Caco-2 (cell line): ENCODE data around the gene C5. TPM values are rescaled to one million over a fixed set of nuclear protein-coding genes. Genes with fewer than 3 reads are reported as not detected.

ENCODE experiments used
- BruUV-seq: library from RNA; stranded (reverse); fragments of 400-500 nt; replicated peaks from 2 replicates; lab custom pipeline; 2021; lab: Mats Ljungman, UMichigan
- CTCF ChIA-PET: fragments of 300-600 bp; sonication (Branson Sonifier 250); formaldehyde crosslinking; loops from one replicate; lab custom pipeline; 2022; ENCODE audit warnings: antibody characterized with exemption; lab: Charles Lee
- POLR2A ChIA-PET: fragments of 300-600 bp; sonication (Branson Sonifier 250); formaldehyde crosslinking; loops from one replicate; lab custom pipeline; 2022; ENCODE audit warnings: antibody characterized with exemption; lab: Charles Lee
- DNase-seq, 2 experiments: peaks; one replicate each; pipeline versions ENCODE4 v3.0.0 to v3.0.0-alpha.2; 2020 to 2022
- H3K27me3 ChIP-seq: replicated peaks from 2 replicates; pipeline ENCODE4 v1.6.0; 2011; ENCODE audit warnings: low read length; ENCODE audit not compliant: control insufficient read depth, insufficient read depth
- H3K36me3 ChIP-seq: 2 replicates; pipeline ENCODE4 v1.5.1; 2011; ENCODE audit warnings: low read length; ENCODE audit not compliant: control insufficient read depth, insufficient read depth
- H3K4me1 ChIP-seq: fragments of 250-450 bp; sonication (Bioruptor Pico); 2 replicates; pipeline ENCODE4 v1.5.1; 2020; ENCODE audit warnings: mild to moderate bottlenecking
- H3K4me3 ChIP-seq: 2 replicates; pipeline ENCODE4 v1.5.1; 2011; ENCODE audit warnings: low read depth, mild to moderate bottlenecking, control low read depth, low read length
- H3K9me3 ChIP-seq: fragments of 250-450 bp; sonication (Bioruptor Pico); 2 replicates; pipeline ENCODE4 v1.5.1; 2020; ENCODE audit warnings: mild to moderate bottlenecking, moderate library complexity
- H3K27ac Mint-ChIP-seq: one replicate; pipeline ENCODE4 v1.8.0; 2022; ENCODE audit warnings: mixed read lengths; ENCODE audit not compliant: unreplicated experiment
- H3K27me3 Mint-ChIP-seq: one replicate; pipeline ENCODE4 v1.8.0; 2022; ENCODE audit warnings: mixed read lengths; ENCODE audit not compliant: insufficient read depth, unreplicated experiment
- H3K36me3 Mint-ChIP-seq: one replicate; pipeline ENCODE4 v1.8.0; 2022; ENCODE audit warnings: mild to moderate bottlenecking, mixed read lengths; ENCODE audit not compliant: insufficient read depth, unreplicated experiment
- H3K4me1 Mint-ChIP-seq: one replicate; pipeline ENCODE4 v1.8.0; 2022; ENCODE audit warnings: low read depth, mixed read lengths; ENCODE audit not compliant: unreplicated experiment
- H3K4me3 Mint-ChIP-seq: one replicate; pipeline ENCODE4 v1.8.0; 2022; ENCODE audit warnings: mild to moderate bottlenecking, moderate library complexity, mixed read lengths; ENCODE audit not compliant: unreplicated experiment
- H3K9me3 Mint-ChIP-seq: one replicate; pipeline ENCODE4 v1.8.0; 2022; ENCODE audit warnings: mixed read lengths; ENCODE audit not compliant: unreplicated experiment
- intact Hi-C: fragments of 100-400 bp; cut with micrococcal nuclease; formaldehyde crosslinking; loops from one replicate; pipeline ENCODE4 v1.10.0; 2022; ENCODE audit not compliant: unreplicated experiment
- total RNA-seq: library from RNA; stranded (reverse); gene quantifications from 2 replicates; pipeline ENCODE4 v1.2.3, GENCODE V29; 2022
- TF ChIP-seq, protein P1 (sequence below), 2 experiments: fragments of 200-600 bp in 1 of 2; IDR thresholded peaks; 1 replicate in 1 of 2; 2 replicates in 1 of 2; pipeline versions ENCODE4 v1.5.1 to v1.8.0; 2011 to 2022; ENCODE audit warnings: antibody characterized with exemption in 1 of 2, control low read depth in 1 of 2, inconsistent platforms in 1 of 2, low read depth in 1 of 2, low read length in 1 of 2, mild to moderate bottlenecking in 1 of 2, moderate library complexity in 1 of 2; ENCODE audit not compliant: insufficient read depth in 1 of 2, severe bottlenecking in 1 of 2, unreplicated experiment in 1 of 2

C5 gene
- total RNA-seq, 1 experiment from 2014 or later, result 14.9 TPM

GRCh38 chr9:120998111-120998510, 52.0 kb downstream of the C5 start:
- H3K36me3 Mint-ChIP-seq, result peaks cover 6% of the 10 kb centered on the region
- no peaks in the 10 kb centered on the region for H3K9me3 Mint-ChIP-seq
- H3K27me3 ChIP-seq, result no peaks in the 10 kb centered on the region
- no peaks in the 10 kb centered on the region for H3K36me3 ChIP-seq
- H3K4me3 Mint-ChIP-seq, result no peak overlapping the region
- H3K9me3 ChIP-seq, result no peaks in the 10 kb centered on the region
- DNase-seq, result no peak
- BruUV-seq, result no TSS peak
- no peaks in the 10 kb centered on the region for H3K4me1 Mint-ChIP-seq
- H3K4me3 ChIP-seq, result no peak overlapping the region
- intact Hi-C loops, result no loop called here
- TF ChIP-seq, protein P1, sequence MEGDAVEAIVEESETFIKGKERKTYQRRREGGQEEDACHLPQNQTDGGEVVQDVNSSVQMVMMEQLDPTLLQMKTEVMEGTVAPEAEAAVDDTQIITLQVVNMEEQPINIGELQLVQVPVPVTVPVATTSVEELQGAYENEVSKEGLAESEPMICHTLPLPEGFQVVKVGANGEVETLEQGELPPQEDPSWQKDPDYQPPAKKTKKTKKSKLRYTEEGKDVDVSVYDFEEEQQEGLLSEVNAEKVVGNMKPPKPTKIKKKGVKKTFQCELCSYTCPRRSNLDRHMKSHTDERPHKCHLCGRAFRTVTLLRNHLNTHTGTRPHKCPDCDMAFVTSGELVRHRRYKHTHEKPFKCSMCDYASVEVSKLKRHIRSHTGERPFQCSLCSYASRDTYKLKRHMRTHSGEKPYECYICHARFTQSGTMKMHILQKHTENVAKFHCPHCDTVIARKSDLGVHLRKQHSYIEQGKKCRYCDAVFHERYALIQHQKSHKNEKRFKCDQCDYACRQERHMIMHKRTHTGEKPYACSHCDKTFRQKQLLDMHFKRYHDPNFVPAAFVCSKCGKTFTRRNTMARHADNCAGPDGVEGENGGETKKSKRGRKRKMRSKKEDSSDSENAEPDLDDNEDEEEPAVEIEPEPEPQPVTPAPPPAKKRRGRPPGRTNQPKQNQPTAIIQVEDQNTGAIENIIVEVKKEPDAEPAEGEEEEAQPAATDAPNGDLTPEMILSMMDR (IDR thresholded peaks at IDR 0.05; ENCODE audit: insufficient read depth in 1 of 2, low read depth in 1 of 2, low read length in 1 of 2, severe bottlenecking in 1 of 2, unreplicated experiment in 1 of 2), result no peak
- no peaks in the 10 kb centered on the region for H3K27me3 Mint-ChIP-seq
- POLR2A ChIA-PET, result no interaction called here
- no peak overlapping the region for H3K27ac Mint-ChIP-seq
- CTCF ChIA-PET, result interaction anchor here (0.9 to 2.2 kb wide), 3 partner anchors 12 to 62 kb away, joined by 3 to 11 read pairs (median 5); no protein-coding TSS in a partner anchor
- peaks cover 5% of the 10 kb centered on the region; the same call in 1 of the 2 replicates for H3K4me1 ChIP-seq

DNA sequence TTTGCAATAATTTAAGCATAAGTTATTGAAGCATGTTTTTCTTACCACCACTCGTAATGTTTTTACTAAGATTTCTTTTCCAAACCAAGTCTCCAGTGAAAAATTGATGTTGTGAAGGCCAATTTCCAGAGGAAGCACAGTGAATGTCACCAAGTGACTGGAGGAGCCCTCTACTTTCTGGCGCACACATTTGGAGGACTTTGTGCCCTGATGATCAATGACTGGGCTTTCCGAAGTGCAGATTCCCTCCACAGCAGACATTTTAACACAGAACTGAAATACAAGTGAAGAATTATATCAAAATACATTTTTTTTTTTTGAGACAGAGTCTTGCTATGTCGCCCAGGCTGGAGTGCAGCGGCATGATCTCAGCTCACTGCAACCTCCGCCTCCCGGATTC, 52.6 kb downstream of the C5 start:
- peaks cover 5% of the 10 kb centered on the region; the same call in 1 of the 2 replicates for H3K4me1 ChIP-seq
- no peaks in the 10 kb centered on the region for H3K9me3 Mint-ChIP-seq
- TF ChIP-seq, protein P1 (IDR thresholded peaks at IDR 0.05; ENCODE audit: insufficient read depth in 1 of 2, low read depth in 1 of 2, low read length in 1 of 2, severe bottlenecking in 1 of 2, unreplicated experiment in 1 of 2), result no peak
- POLR2A ChIA-PET, result no interaction called here
- BruUV-seq, result no TSS peak
- H3K4me3 Mint-ChIP-seq, result no peak overlapping the region
- no peaks in the 10 kb centered on the region for H3K9me3 ChIP-seq
- no peaks in the 10 kb centered on the region for H3K4me1 Mint-ChIP-seq
- H3K36me3 ChIP-seq, result no peaks in the 10 kb centered on the region
- no peak overlapping the region for H3K27ac Mint-ChIP-seq
- no peak for DNase-seq
- H3K36me3 Mint-ChIP-seq, result peaks cover 1% of the 10 kb centered on the region
- intact Hi-C loops, result no loop called here
- no peaks in the 10 kb centered on the region for H3K27me3 ChIP-seq
- H3K27me3 Mint-ChIP-seq, result no peaks in the 10 kb centered on the region
- no peak overlapping the region for H3K4me3 ChIP-seq
- CTCF ChIA-PET, result interaction anchor here (0.9 to 2.2 kb wide), 2 partner anchors 12 to 62 kb away, joined by 3 to 11 read pairs; no protein-coding TSS in a partner anchor

GRCh38 chr9:120996409-120996808, 53.7 kb downstream of the C5 start:
- H3K9me3 ChIP-seq, result no peaks in the 10 kb centered on the region
- ChIA-PET POLR2A (no interaction called here), CTCF (no interaction called here)
- H3K4me1 ChIP-seq, result peaks cover 5% of the 10 kb centered on the region; the same call in 1 of the 2 replicates
- Mint-ChIP-seq H3K4me3 (no peak overlapping the region), H3K4me1 (no peaks in the 10 kb centered on the region), H3K9me3 (no peaks in the 10 kb centered on the region), H3K27ac (no peak overlapping the region), H3K27me3 (no peaks in the 10 kb centered on the region), H3K36me3 (no peaks in the 10 kb centered on the region)
- no peak for DNase-seq
- TF ChIP-seq, protein P1 (IDR thresholded peaks at IDR 0.05; ENCODE audit: insufficient read depth in 1 of 2, low read depth in 1 of 2, low read length in 1 of 2, severe bottlenecking in 1 of 2, unreplicated experiment in 1 of 2), result no peak
- BruUV-seq, result no TSS peak
- H3K27me3 ChIP-seq, result no peaks in the 10 kb centered on the region
- intact Hi-C loops, result no loop called here
- H3K4me3 ChIP-seq, result no peak overlapping the region
- H3K36me3 ChIP-seq, result no peaks in the 10 kb centered on the region
